ENCODE measurements around the gene SCN5A. TPM values are rescaled to one million over a fixed set of nuclear protein-coding genes. Genes with fewer than 3 reads are reported as not detected.

SCN5A gene
- total RNA-seq, 1 experiment from 2014 or later = 4.7 TPM

- Histone ChIP-seq H3K27ac (no peak overlapping the region), H2AFZ (no peak overlapping the region), H4K20me1 (ENCODE audit: insufficient read depth) (no peaks in the 10 kb centered on the region), H3K4me3 (no peak overlapping the region), H3K36me3 (ENCODE audit: low read depth) (no peaks in the 10 kb centered on the region), H3K4me1 (replicated peaks; ENCODE audit: insufficient read depth) (0 out of 2 replicates have a peak, but pooled peaks cover 4% of the 10 kb centered on the region), H3K27me3 (ENCODE audit: insufficient read depth, low read depth) (no peaks in the 10 kb centered on the region), H3K9me2 (ENCODE audit: insufficient read depth) (no peaks in the 10 kb centered on the region), H3K9me3 (ENCODE audit: insufficient read depth, low read depth) (no peaks in the 10 kb centered on the region), H3K4me2 (no peak overlapping the region), H3K79me2 (ENCODE audit: low read depth) (peaks cover 5% of the 10 kb centered on the region; the same call in 1 of the 2 replicates), H3F3A (ENCODE audit: insufficient read depth, low read depth) (no peaks in the 10 kb centered on the region)
- ChIA-PET CTCF (no interaction called here), POLR2A (ENCODE audit: unreplicated experiment) (no interaction called here)
- no peak for DNase-seq
- intact Hi-C loops (cut with micrococcal nuclease; ENCODE audit: unreplicated experiment) = no loop called here
- BruUV-seq (replicated peaks) = no TSS peak
- TF ChIP-seq, protein P1, sequence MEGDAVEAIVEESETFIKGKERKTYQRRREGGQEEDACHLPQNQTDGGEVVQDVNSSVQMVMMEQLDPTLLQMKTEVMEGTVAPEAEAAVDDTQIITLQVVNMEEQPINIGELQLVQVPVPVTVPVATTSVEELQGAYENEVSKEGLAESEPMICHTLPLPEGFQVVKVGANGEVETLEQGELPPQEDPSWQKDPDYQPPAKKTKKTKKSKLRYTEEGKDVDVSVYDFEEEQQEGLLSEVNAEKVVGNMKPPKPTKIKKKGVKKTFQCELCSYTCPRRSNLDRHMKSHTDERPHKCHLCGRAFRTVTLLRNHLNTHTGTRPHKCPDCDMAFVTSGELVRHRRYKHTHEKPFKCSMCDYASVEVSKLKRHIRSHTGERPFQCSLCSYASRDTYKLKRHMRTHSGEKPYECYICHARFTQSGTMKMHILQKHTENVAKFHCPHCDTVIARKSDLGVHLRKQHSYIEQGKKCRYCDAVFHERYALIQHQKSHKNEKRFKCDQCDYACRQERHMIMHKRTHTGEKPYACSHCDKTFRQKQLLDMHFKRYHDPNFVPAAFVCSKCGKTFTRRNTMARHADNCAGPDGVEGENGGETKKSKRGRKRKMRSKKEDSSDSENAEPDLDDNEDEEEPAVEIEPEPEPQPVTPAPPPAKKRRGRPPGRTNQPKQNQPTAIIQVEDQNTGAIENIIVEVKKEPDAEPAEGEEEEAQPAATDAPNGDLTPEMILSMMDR (conservative IDR thresholded peaks at IDR 0.05) = no peak
- TF ChIP-seq EZH2 (IDR thresholded peaks at IDR 0.05; ENCODE audit: low read depth) = no peak
Measured at GRCh38 chr3:38500688-38501417, 148.6 kb downstream of the SCN5A start.

Other genes starting within 250 kb of the SCN5A start
- 11.0 and 12.4 TPM in 2 replicates for gene ACVR2B, start 195.8 kb downstream of the SCN5A start, total RNA-seq (2021)
- gene EXOG, start 153.3 kb downstream of the SCN5A start, total RNA-seq (2021) = 7.5 and 9.3 TPM in 2 replicates
- not detected in 2 replicates for gene SCN10A, start 166.5 kb upstream of the SCN5A start, total RNA-seq (2021)

Data from PC-9 (cell line).